ENCODE results near the gene LRRTM4.

DNA sequence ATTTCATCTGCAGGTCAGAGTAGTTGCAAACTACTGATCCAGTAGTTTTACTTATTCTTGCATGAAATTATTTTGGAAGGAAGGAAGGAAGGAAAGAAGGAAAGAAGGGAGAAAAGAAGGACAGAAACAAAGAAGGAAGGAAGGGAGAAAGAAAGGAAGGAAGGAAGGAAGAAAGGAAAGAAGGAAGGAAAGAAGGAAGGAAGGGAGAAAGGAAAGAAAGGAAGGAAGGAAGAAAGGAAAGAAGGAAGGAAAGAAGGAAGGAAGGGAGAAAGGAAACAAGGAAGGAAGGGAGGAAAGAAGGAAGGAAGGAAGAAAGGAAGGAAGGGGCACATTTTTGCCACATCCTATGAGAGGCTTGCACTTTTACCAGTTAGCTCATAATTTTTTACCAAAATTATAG lies 186.2 kb downstream of the LRRTM4 start:
- no peak for TF ChIP-seq POLR2A (IDR thresholded peaks at IDR 0.05)
- TF ChIP-seq POLR2AphosphoS5 (IDR thresholded peaks at IDR 0.05) = no peak
- TF ChIP-seq, protein P1, sequence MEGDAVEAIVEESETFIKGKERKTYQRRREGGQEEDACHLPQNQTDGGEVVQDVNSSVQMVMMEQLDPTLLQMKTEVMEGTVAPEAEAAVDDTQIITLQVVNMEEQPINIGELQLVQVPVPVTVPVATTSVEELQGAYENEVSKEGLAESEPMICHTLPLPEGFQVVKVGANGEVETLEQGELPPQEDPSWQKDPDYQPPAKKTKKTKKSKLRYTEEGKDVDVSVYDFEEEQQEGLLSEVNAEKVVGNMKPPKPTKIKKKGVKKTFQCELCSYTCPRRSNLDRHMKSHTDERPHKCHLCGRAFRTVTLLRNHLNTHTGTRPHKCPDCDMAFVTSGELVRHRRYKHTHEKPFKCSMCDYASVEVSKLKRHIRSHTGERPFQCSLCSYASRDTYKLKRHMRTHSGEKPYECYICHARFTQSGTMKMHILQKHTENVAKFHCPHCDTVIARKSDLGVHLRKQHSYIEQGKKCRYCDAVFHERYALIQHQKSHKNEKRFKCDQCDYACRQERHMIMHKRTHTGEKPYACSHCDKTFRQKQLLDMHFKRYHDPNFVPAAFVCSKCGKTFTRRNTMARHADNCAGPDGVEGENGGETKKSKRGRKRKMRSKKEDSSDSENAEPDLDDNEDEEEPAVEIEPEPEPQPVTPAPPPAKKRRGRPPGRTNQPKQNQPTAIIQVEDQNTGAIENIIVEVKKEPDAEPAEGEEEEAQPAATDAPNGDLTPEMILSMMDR (IDR thresholded peaks at IDR 0.05) = no peak

Measured in transverse colon (tissue), 4 donors.